Embryonic facial prominence (tissue), 1 donor: ENCODE results near the gene KRTAP5-7.
"Not testable (repeated sequence)": the region's sequence is repeated elsewhere in the genome, so short reads cannot be mapped to it uniquely, and the experiment has no call there.

Experiments used
- DNase-seq: peaks from one replicate; pipeline ENCODE4 v3.0.0-alpha.2; 2016; ENCODE audit errors: extremely low spot score

Gene KRTAP5-7

DNA sequence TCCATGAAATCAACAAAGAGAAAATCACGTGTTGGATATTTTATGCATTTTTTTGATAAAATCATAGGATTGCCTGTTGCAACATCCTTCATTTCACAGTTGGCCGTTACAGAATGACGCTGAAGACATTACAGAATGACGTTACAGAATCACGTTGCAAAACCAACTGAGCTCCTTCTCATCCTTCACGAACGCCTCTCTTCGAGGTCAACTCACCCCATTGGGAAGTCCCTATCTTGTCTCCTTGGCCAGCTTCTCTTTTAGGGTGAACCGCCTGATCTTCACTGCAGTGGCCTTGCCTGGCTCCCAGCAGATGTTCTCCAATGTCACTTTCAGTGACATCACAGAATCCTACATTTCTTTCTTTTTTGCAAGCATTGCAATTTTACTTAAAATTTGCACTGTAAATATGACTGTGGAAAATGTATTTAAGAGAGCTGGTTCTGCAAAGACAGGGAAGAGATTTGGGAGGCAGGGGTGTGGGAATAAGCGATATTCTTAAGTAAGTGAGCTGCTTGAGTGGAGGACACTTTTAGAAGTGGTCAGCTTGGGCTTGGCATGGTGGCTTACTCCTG lies 5.1 kb downstream of the KRTAP5-7 start:
- no peak for DNase-seq

DNA sequence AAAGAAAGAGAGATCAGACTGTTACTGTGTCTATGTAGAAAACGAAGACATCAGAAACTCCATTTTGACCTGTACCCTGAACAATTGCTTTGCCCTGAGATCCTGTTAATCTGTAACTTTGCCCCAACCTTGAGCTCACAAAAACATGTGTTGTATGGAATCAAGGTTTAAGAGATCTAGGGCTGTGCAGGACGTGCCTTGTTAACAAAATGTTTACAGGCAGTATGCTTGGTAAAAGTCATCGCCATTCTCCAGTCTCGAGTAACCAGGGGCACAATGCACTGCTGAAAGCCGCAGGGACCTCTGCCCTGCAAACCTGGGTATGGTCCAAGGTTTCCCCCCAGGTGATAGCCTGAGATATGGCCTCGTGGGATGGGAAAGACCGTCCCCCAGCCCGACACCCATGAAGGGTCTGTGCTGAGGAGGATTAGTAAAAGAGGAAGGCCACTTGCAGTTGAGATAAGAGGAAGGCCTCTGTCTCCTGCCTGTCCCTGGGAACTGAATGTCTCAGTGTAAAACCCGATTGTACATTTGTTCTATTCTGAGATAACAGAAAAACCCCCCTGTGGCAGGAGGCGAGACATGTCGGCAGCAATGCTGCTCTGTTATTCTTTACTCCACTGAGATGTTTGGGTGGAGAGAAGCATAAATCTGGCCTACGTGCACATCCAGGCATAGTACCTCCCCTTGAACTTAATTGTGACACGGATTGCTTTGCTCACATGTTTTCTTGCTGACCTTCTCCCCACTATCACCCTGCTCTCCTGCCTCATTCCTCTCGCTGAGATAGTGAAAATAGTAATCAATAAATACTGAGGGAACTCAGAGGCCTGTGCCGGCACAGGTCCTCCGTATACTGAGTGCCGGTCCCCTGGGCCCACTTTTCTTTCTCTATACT lies 7.9 kb downstream of the KRTAP5-7 start:
- DNase-seq: not testable (repeated sequence)

DNA sequence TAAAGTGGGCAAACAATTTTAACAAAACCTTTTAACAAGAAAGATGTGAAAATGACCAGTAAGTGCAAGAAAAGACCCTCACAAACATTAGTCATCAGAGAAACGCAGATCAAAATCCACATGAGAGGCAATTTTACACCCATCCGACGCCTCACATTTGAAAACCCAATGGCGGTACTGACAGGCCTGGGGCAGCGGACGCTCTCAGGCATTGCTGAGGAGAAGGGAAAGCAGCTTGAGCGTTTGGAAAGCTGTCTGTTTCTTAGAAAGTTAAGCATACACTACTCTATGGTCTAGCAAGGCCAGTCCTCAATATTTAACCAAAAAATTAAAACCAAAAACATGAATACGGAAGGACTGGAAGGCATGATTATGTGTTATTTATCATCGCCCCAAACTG lies 8.8 kb downstream of the KRTAP5-7 start:
- no peak for DNase-seq

- DNase-seq: no peak
These were observed 10.5 kb downstream of the KRTAP5-7 start for GRCh38 chr11:71537537-71537936.

GRCh38 chr11:71537977-71538665 lies 11.1 kb downstream of the KRTAP5-7 start, which contains the start of gene KRTAP5-8:
TSS of gene KRTAP5-8 (plus strand) at chr11:71538025. CDS start at chr11:71538056, 31 bp downstream.
- not testable (repeated sequence) for DNase-seq

- no peak for DNase-seq
These were observed 11.6 kb downstream of the KRTAP5-7 start for GRCh38 chr11:71538666-71538990.

- no peak for DNase-seq
These were observed 11.9 kb downstream of the KRTAP5-7 start for GRCh38 chr11:71539017-71539416.

DNA sequence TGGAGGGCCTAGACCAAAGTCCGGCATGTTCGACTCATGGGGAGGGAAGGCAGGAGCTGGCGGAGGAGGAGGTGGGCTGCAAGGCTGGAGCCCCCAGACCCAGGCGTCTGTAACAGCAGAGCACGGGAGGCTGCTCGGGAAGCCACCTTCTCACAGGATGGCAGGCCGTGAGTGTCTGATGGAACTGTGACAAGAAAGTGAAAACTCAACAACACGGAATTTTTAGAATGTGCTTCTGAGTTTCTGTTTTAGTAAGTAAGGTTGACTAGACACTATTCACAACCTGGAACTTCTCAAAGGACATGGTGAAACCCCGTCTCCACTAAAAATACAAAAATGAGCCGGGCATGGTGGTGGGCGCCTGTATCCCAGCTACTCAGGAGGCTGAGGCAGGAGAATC lies 12.9 kb downstream of the KRTAP5-7 start:
- not testable (repeated sequence) for DNase-seq

DNA sequence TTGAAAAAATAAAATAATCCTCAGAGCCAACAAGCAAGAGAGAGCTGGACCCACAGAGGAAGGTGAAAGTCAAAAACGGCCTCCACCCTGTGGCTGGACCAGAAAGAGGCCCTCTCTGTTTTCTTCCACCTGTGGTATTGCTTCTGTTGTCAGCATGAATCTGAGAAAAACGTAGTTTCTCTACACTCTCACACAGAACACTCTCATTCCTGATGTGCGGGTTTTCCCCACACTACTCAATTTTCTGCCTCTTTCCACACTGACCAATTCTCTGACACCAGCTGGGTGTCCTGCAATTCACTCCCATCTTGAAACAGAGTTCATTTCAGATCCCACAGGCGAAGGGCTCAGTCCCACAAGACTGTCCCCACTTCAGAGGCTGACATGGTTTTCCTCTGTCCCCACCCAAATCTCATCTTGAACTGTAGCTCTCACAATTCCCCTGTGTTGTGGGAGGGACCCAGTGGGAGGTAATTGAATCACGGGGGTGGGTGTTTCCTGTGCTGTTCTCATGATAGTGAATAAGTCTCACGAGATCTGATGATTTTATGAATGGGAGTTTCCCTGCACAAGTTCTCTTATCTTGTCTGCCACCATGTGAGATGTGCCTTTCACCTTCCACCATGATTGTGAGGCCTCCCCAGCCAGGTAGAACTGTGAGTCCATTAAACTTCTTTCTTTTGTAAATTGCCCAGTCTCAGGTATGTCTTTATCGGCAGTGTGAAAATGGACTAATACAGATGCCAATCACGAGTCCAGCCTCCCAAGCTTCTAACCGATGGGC lies 13.6 kb downstream of the KRTAP5-7 start:
- not testable (repeated sequence) for DNase-seq

- DNase-seq: no peak
These were observed 15.3 kb downstream of the KRTAP5-7 start for GRCh38 chr11:71542382-71542781.

DNA sequence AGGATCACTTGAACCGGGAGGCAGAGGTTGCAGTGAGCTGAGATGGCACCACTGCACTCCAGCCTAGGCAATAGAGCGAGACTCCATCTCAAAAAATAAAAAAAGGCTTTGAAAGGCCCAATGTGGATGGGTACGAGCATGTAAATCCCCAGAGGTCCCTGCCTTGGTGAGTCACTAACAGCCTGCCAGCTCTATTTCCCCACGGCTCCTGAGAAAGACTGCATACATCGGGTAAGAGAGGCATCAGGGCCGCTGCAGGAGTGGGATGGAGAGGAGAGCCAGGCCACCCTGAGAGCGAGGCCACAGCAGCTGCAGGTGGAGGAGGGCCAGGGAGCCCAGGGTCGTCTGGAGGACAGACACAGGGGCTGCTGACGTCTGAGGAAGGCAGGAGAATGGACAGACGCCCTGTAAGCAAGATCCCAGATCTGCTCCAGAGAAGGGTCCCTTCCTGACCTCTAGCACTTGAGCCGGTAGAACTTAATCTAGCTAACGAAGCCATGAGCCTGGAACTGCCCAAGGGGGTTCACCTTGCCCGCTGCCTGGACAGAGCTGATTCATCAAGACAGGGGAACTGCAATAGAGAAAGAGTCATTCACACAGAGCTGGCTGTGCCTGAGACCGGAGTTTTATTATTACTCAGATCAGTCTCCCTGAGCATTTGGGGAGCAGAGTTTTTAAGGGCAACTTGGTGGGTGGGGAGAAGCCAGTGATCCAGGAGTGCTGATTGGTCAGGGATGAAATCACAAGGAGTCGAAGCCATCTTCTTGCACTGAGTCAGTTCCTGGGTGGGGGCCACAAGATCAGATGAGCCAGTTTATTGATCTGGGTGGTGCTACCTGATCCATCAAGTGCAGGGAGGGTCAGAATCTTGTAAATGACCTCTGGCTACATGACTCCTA lies 16.1 kb downstream of the KRTAP5-7 start:
- DNase-seq: no peak

DNA sequence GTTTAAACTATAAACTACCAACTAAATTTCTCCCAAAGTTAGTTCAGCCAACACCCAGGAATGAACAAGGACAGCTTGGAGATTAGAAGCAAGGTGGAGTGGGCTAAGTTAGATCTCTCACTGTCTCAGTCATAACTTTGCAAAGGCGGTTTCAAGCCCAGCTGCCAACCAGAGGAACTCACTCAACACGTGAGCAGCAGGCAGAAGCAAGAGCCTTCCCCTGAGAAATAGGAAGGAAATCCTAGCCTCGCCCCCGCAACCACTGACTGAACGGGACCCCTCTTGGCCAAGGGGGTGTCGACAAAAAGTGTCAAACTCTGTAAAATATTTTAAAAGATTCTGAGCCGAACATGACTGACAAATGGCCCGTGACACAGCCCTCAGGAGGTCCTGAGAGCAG lies 16.8 kb downstream of the KRTAP5-7 start:
- DNase-seq: no peak

DNA sequence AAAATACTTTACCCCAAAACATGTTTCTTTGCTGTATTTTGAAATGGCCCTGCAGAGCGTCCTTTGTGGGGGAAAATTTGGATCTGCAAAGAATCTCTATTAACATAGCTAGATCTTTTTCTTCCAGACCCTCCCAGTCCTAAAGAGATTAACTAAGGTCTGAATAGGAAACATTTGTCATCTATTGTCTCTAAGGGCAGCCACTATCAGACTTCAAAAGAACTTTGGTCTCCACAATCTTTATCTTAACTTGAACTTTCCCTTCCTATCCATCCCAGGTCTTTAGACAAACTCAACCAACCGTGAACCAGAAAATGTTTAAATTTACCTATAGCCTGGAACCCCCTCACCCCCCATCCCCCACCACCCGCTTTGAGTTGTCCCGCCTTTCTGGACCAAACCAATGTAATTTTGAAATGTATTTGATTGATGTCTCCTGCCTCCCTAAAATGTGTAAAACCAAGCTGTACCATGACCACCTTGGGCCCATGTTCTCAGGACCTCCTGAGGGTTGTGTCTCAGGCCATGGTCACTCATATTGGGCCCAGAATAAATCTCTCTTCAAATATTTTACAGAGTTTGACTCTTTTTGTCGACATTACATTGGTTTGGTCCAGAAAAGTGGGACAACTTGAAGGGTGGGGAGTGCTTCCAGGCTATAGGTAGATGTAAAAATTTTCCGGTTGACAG lies 17.6 kb downstream of the KRTAP5-7 start:
- DNase-seq: no peak

GRCh38 chr11:71545405-71545966 lies 18.4 kb downstream of the KRTAP5-7 start:
- DNase-seq: no peak

- no peak for DNase-seq
These were observed 21.1 kb downstream of the KRTAP5-7 start, which contains the start of gene KRTAP5-9 for GRCh38 chr11:71548120-71548519. TSS of gene KRTAP5-9 (plus strand) at chr11:71548420. CDS start at chr11:71548658, 238 bp downstream.

- no peak for DNase-seq
These were observed 21.7 kb downstream of the KRTAP5-7 start for GRCh38 chr11:71548716-71549151.

GRCh38 chr11:71551711-71552110 lies 24.6 kb downstream of the KRTAP5-7 start:
- DNase-seq: no peak

- DNase-seq: no peak
These were observed 27.9 kb downstream of the KRTAP5-7 start for GRCh38 chr11:71554996-71555395.

DNA sequence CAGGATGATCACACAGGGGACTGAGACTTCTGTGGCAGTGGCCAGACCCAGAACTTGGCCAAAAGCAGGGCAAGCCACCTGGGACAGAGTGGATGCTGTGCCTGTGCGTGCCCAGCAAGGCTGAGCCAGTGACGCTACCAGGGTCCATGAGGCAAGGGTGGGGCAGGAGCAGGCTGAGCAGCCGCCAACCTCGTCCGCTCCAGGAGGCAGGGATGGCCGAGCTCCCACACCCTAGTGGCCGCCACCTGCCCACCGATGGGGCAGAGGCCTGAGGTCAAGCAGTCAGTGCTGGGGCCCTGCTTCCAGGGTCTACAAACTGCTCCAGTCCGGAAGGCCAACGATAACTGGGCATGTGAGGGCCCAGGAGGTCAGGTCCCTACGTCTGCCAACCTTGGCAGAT lies 28.4 kb downstream of the KRTAP5-7 start:
- no peak for DNase-seq

DNA sequence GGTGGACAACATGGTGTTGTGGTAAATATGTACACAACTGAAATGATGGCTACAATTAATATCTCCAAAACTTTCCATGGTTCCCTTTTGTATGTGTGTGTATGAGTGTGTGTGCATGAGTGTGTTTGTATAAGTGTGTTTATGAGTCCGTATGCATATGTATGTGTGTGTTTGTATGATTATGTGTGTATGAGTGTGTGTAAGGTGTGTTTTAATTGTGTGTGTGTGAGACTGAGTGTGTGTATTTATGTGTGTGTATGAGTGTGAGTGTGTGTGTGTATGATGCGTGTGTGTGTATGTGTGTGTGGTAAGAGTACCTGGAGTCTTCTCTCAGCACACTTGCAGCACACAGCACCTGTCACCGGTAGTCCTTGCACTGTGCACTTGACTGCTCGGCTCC lies 29.0 kb downstream of the KRTAP5-7 start:
- DNase-seq: no peak
